ENCODE results near the gene RIT2.

Gene RIT2

DNA sequence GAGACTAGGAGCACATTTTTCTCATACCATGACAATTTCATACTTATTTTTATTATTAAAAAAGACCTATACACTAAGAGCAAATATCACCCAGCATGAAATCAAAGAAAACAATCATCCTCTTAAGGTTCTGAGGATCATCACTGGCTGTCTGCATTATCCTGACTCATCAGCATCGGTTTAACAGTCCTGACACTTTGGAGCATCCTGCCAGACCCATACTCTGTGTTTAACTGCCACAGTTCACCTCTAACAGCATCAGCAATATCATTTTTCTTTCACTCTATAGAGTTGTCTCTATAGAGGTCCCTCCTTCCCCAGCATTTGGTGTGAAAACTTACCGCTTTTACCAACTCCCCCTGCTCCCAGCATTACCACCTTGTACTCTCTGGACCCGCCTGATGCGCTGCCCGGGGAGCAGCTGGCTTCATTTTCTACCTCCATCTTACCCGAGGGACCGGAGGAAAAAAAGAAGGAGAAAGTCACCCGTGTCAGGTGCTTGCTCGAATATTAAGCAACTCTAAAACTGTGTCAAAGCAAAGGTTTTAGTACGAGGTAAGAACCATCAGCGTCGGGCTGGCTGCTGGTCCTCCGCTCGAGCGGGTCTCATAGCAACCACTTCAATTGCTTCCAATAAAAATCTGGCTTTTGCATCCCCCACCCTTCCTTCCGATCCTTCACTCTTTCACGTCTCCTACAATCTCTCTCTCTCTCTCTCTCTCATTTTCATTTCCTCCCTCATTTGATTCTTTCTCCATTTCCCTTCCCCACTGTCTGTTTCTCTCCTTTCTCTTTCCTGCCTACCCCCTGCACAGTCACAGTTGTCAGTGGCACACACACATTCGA is at the start of gene RIT2:
Gene RIT2, minus strand, starts transcription at position 610 of the 846 bp plus-strand sequence.
- DNase-seq (ENCODE audit: low read depth in 2 of 2): no peak

DNA sequence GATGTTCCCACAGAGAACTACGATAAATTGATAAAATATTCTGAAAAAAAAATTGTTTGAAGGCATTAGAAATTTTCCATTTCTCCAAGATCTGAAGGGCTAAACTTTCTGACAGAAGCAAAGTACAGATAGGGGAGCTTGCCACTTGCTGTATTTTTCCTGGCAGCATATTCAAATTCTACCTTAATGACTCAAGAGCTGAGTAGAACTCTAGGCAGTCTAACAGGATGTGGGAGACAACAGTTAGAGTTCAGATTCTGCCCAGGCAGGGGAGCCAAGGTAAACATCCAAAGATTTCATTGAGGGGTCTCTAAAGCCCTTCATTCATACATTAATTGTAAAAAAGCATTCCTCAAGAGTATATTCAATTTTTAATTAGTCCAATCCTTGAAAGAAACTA is 46.0 kb upstream of the RIT2 start:
- no peak for DNase-seq (ENCODE audit: low read depth in 2 of 2)

DNA sequence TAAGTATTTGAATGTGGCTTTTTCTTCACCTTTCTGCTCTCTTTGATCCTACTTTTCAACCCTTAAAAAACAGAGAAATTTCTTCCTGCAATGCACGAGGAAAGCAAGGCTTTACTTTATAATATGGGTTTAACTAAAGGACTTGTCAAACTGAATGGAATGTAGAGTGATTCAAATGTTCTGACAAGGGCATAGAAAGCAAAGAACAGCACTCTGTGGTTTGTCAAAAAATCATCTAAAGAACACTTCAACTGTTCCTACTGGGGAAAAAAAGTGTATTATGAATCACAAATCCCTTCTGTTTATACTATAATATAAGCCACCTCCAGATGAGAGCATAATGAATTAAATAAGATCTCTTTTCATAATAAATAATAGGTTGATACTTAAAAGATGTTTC is 45.0 kb upstream of the RIT2 start:
- no peak for DNase-seq (ENCODE audit: low read depth in 2 of 2)

DNA sequence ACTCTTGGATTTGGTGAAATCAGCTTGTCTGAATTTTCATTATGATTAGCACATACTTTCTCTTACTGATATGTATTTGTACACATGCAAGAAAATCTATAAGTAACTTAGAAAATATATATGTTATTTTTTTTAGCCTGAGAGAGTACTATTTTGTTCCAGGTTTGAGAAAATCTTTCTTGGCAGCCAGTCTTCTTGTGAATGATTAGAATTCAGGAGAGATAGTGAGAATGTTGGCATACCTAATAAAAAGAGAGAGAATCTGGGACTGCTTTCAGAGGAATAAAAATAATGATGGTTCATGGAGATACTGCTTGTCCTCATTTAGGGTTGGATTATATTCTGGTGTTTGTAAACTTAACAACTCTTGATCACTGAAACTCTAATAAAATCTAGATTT is 44.4 kb upstream of the RIT2 start:
- DNase-seq (ENCODE audit: low read depth in 2 of 2): no peak

DNA sequence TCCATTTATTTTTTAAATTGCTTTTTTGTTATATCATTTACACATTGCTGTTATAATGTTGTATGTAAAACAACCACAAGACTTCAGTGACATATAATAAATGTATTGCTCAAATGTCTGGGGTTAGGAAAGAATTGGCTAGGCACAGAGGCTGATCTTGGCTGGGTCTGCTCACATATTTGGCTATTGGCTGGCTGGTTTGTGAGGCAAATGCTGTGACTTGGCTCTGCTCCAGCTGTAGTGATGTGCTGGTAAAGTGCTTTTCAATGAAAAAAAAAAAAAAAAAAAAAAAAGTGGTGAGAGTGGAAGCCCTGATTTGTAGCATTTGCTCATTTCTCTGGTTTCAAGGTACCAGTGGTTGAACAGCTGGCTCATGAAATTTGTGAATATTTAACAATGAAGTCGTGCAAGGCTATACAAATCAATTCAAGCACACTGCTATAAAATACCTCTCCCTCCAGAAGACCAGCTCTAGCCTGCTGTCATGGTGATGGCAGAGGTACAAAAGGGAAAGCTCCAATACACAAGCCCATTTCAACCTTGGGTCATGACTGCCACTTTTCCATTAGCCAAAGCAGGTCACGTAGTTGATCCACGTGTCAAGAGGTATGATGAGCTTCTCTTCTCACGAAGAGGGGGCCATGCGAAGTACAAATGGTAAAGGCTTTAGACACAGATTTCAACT is 43.7 kb upstream of the RIT2 start:
- DNase-seq (ENCODE audit: low read depth in 2 of 2): no peak

DNA sequence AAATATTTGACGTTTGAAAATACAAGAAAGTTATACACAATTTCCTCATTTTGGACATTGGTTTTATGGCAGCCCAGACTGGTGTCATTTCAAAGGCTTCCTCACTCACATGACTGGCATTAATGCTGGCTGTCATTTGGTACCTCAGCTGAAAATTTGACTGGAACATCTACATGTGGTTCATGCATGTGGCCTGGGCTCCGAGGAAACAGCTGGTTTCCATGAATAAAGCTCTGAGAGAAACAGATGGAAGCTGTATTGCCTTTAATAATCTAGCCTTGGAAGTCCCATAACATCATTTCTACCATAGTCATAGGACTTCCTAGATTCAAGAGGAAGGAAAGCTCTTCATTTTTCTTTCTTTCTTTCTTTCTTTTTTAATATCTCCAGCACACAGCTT is 42.9 kb upstream of the RIT2 start:
- DNase-seq (ENCODE audit: low read depth in 2 of 2): no peak

DNA sequence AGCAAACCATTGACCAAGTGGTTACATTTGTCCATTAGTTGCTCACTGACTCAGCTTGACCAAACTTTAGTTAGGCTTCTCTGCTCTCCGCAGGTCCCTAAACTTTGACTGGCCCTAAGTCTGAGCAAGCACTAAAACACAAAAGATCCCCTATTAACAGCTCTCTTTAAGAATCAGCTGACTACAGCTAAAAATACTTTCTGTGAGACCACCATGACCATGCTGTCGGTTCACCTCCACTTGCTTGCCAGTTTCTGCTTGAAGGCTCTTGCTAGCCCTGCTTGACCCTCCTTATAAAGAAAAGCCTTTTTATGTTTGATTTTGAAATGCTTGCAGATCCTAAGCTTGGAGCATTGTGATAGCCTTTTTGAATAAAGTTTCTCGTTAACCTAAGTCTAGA is 40.4 kb upstream of the RIT2 start:
- no peak for DNase-seq (ENCODE audit: low read depth in 2 of 2)

DNA sequence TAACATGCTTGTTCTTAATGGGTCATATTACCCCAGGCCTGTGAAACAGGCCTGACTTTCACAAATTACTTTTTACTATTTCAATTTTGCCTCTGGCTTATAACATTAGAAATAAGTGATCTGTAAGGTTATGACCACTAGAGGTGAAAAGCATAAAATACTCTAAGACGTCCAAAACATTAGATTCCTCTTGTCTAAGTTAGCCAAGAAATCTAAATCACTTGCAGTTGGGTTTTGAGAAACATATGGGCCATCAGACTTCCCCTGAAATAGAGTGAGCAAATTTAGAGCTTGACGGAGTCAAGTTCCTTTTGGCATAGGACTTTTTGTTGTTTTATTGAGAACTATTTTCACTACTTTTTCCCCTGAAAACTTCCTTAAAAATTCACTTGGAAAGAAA is 32.7 kb upstream of the RIT2 start:
- no peak for DNase-seq (ENCODE audit: low read depth in 2 of 2)

DNA sequence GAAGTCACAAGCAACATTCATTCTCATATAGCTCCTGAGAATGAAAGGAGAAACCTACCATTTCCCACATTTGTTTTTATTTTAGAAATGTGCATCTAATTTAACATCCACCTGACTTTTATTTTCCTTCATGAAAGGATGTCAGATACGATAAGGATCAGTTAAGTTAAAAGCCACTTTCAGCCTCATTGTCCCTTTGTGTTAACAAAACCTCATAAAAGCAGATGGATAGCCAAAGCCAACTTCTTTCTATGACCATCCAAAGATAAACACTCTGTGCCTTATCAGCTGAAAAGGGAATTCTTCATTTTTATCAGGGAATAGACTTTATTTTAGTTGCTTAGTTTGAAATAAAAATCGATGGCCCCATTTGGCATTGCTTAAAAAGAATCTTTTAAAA is 25.7 kb upstream of the RIT2 start:
- no peak for DNase-seq (ENCODE audit: low read depth in 2 of 2)

DNA sequence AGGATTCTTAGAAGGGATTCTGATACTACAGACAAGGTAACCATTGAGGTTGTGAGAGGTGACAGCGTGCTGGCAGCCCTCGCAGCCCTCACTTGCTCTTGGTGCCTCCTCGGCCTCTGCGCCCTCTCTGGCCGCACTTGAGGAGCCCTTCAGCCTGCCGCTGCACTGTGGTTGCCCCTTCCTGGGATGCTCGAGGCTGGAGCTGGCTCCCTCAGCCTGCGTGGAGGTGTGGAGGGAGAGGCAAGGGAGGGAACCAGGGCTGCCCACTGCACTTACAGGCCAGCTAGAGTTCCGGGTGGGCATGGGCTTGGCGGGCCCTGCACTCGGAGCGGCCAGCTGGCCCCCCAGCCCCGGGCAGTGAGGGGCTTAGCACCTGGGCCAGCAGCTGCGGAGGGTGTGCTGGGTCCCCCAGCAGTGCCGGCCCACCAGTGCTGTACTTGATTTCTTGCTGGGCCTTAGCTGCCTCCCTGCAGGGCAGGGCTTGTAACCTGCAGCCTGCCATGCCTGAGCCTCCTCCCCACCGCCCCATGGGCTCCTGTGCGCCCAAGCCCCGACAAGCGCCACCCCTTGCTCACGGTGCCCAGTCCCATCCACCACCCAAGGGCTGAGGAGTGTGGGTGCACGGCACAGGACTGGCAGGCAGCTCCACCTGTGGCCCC is 23.9 kb upstream of the RIT2 start:
- no peak for DNase-seq (ENCODE audit: low read depth in 2 of 2)

DNA sequence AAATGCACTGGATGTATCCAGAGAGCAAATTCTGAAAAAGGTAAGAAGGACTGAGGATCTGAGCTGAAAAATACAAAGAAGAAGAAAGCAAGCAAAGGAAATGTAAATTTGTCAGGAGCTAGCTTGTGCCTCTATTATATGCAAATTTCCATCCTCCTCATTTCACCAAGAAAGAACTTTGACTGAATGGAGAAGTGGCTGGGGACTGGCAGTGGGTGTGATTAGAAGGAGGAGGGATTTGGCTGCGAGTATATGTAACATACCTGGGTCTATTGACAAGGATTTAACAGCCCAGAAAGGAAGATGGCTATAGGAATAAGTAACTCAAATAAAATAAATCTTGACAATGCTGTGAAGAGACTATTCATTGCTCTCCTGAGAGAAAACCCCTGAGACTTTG is 19.4 kb upstream of the RIT2 start:
- no peak for DNase-seq (ENCODE audit: low read depth in 2 of 2)

DNA sequence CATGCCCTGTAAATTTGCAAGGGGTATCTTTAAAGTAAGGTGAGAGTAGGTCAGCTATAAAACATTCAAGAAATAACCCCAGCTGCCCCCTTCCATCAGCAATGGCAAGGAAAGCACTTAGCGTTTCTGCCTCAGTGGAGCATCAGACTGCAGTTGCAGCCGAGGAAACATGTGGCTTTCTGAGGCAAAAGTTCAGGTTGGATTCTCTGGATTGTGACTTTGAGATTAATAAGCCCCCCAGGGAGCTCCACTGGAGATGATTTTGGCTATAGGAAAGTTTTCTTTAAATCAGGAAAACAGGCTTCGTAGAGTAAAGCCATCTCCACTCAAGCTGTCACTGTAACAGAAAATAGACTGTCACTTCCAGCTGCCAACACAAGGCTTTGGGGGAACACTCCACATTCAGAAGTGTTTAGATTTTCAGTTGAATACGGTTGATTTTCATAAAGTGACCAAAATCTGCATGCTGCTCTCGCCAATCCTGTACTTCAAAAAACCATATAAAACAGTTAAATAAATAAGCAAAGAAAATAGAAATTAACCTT is 15.3 kb upstream of the RIT2 start:
- DNase-seq (ENCODE audit: low read depth in 2 of 2): no peak

DNA sequence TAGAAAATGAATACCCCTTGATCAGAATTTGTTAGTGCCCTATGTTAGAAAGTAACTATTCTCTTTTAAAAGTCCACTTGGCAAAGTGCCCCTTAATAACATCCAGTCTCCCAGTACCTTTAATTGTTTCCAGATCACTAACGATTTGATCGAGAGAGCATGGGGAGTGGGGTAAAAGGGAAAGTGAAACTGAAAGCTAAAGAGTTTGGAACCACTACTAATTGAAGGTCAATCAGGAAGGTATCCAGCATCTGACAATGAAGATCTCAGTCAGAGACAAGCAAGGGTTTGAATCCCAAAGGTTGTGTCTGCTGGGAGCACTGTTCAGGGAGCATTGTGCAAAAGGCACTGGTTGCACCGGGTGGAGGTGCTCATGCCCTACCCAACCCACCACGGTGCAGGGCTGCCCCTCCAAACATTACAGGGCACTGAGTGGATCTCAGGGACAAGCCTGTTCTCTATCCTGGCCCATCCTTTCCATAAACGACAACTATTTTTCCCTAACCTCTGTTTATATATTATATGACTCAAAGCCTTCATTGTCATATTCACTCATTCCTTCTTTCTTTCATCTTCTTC is 14.6 kb upstream of the RIT2 start:
- DNase-seq (ENCODE audit: low read depth in 2 of 2): no peak

DNA sequence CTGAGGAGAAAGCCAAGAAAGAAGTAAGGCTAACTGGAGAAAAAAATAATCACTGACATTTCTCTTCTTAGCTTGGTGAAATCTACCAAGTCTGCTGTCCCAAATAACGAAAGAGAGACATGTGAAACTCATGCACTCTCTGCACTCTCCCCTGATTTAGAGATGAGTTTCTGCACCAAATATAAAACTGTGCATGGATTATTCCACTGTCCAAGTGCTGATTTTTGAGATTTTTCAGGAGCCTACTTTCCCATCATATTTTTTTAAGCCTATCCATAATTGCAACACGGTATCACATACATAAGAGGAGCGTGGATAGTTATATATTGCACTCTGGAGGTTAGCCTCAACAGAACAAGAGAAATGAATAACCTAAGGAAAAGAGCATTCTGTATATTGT is 10.0 kb upstream of the RIT2 start:
- DNase-seq (ENCODE audit: low read depth in 2 of 2): no peak

DNA sequence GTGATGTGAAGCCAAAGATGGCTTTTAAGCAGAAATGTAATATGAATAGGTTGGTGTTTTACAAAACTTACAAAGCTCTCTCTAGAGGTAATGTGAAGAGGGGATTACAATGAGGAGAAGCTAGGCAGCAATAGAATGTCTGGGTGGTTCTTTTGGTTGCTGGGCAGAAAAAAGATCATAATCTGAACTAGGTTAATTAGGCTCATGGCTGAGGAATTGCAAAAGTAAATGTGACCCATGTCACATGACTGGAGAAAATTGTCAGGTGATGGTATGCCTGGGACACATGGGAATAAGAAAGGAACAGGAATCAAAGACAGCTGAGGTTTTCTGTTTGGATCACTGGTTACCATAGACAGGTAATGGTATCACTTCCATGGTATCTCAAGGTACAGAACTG is 7.5 kb upstream of the RIT2 start:
- DNase-seq (ENCODE audit: low read depth in 2 of 2): no peak

DNA sequence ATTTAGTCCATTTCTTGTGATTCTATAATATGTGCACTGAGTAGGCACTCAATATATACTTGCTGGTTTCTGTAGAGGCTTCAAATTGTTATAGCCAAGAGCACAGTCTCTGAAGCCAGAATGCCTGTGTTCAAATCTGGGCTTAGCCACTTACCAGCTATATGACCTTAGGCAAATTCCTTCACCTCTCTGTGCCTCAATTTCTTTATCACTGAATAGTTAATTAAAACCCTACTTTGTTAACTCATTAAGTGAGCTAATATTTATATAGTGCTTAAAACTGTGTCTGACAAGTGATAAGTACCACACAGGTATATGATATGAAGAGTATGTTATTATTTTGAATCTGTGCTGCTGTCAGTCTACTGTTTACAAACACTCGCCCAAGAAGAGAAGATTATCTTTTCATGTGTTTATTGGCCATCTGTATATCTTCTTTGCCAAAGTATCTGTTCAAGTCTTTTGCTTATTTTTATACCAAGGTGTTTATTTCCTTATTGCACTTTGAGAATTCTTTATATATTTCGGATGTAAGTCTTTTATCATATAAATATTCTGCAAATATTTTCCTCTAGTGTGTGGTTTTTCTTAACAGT is 1.3 kb upstream of the RIT2 start:
- DNase-seq (ENCODE audit: low read depth in 2 of 2): no peak

DNA sequence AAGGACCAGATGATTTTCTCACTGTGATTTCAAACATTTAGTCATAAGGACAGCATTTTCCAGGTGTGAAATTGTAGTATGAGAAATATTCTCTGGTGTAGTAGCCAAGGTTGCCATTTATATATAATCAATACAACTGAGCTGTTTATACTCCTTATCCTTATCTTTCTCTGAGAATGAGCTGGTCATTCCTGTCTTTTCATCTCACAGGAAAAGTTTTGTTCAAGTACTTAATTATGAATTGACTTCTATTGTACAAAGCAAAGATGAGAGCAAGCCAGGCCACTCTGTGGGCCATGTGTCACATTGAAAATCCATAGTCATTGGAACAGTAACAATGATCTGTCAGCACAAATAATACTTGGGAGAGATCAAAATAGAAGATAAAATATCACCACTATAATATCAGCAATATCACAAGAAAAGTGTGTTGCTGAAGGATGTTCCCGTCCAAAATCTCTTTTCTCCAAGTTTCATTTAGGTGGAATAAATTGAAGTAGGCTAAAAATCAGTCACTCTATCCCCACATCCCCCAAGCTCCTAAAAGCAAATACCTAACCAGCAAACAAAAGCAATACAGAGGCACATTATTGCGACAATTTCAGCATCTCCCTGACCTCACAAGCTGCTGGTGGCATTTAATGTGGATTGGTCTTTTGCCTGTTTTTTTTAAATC is 2.1 kb downstream of the RIT2 start:
- no peak for DNase-seq (ENCODE audit: low read depth in 2 of 2)

DNA sequence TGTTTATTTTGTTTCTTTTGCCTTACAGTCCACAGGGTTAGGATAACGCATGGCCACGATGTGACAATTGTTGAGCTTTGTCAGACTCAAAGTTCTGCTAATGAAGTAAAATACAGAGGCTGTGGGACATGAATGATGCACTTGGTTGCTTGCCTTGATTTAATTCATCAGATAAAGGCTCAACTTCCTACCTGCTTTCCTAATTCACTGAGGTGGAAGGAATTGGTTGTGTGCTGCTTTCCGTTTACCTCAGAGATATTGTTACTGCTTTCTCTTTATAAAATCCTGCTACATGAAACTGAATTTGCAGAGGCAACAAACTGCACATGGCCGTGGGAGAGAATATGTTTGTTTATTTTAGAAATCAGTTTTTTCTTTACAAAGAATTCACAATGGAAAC is 6.6 kb downstream of the RIT2 start:
- DNase-seq (ENCODE audit: low read depth in 2 of 2): no peak

DNA sequence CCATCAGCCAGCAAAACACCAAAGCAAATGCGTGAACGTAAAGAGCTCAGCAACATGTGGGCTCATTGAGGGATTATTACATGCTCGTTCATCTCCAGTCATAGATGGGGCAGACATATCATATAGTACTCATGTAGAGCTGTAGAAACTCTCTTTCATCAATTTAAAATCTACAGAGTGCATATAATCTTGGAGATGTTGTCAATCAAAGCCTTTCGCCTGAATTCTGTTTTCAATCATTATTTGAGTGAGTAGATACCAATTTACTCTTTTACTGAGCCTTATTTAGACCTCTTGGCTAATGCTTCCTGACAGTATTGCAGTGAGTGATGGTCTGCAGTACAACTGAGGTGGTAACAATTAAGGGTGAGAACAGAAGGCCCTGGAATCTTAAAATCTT is 7.0 kb downstream of the RIT2 start:
- DNase-seq (ENCODE audit: low read depth in 2 of 2): no peak

DNA sequence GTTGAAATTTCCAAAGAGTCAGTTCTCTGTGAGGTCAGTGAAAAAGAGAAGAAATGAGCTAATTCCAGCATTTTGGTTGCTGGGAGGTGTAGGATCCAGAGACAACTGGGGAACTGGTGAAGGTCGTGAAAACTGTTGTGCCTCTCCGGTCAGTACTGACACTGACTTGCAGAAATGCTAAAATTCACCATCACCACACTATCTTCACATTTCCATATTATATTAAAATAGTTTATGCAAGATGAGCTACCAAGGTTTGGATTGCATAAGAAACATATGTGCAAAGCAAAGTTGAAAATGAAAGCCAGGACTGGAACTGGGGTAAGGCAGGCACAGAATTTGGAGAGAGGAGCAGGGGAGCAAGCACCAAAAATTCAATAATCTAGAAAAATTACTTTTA is 21.8 kb downstream of the RIT2 start:
- no peak for DNase-seq (ENCODE audit: low read depth in 2 of 2)

DNA sequence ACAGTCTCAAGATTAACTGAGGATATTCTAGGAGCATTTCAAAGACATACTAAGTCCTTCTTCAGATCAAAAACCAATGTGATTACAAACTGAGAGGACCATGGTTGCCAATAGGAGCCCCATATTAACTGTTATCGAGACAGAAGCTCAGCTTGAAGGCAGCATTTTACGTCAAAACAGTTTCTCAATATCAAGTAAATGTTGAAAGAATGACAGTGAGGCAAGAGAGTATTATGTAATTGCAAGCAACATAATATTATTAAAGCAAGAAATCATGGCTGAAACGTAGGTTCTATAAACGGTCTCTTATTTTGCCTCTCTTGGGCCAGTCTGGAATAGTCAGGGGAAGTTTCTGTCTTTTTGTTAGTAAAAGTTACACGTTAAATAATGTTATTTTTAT is 22.9 kb downstream of the RIT2 start:
- no peak for DNase-seq (ENCODE audit: low read depth in 2 of 2)

Measured in stimulated activated CD4-positive, alpha-beta T cell treated with anti-CD3 and anti-CD28 coated beads, Interleukin-1b, Interleukin-23, amount 100 ng/mL, for 4 hours (primary cell).